Measurements from ENCODE around the gene POLR1H. TPM values are rescaled to one million over a fixed set of nuclear protein-coding genes. Genes with fewer than 3 reads are reported as not detected.

The POLR1H gene
- total RNA-seq, 2 donors from 2014 or later = 7.6 to 18.7 TPM

DNA sequence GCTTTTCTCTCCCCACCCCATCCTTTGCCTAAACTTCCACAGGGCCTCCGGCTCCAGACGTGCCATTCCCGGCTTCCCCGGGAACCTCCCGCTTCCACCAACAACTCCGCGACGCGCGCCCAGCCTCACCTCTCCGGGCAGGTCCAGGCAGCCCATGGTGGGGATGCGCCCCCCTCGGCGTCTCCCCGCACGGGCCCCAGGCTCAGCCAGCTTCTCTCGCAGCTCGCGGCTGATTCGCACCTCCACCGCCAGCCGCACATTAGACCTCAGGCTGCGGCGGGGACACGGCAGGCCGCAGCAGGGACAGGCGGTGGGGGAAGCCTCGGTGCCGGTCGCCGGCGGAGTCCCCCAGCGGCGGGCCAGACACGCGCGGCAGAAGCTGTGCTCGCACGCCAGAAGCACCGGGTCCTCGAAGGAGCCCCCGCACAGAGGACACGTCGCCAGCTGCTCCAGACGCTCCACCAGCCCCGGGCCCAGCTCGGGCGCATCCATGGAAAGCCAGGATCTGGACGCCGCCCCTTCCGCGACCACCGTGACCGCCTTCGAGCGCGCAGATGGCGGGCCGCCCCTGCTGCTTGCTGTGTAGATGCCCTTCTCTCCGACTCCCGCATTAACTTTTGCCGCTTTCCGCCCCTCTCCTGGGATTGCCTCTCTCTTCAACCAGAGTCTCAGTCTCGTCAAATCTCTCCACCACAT is 14.2 kb downstream of the POLR1H start, which contains the start of gene RNF39:
Gene RNF39, minus strand, starts transcription at position 676 of the 696 bp plus-strand sequence. Its CDS starts 184 bp downstream, at position 492.
- peak within 1 kb of the TSS; percentile 17 to 73 (median 46) for H3K27ac ChIP-seq
- no peaks in the 10 kb centered on the region for H3K9me3 ChIP-seq
- ATAC-seq (peak; percentile 18), DNase-seq (peak in 1 of 4 donors; percentile 17)
- WGBS, 2 donors = 2 to 4% methylated on average over 28 to 63 of the region's 64 CpGs
- H3K36me3 ChIP-seq (replicated peaks in 1 of 2; ENCODE audit: insufficient read depth in 1 of 2, low read depth in 2 of 2) = no peaks in the 10 kb centered on the region
- peak; percentile 33 to 53 (median 45) for TF ChIP-seq POLR2A (IDR thresholded peaks at IDR 0.05)
- TF ChIP-seq, protein P1, sequence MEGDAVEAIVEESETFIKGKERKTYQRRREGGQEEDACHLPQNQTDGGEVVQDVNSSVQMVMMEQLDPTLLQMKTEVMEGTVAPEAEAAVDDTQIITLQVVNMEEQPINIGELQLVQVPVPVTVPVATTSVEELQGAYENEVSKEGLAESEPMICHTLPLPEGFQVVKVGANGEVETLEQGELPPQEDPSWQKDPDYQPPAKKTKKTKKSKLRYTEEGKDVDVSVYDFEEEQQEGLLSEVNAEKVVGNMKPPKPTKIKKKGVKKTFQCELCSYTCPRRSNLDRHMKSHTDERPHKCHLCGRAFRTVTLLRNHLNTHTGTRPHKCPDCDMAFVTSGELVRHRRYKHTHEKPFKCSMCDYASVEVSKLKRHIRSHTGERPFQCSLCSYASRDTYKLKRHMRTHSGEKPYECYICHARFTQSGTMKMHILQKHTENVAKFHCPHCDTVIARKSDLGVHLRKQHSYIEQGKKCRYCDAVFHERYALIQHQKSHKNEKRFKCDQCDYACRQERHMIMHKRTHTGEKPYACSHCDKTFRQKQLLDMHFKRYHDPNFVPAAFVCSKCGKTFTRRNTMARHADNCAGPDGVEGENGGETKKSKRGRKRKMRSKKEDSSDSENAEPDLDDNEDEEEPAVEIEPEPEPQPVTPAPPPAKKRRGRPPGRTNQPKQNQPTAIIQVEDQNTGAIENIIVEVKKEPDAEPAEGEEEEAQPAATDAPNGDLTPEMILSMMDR (IDR thresholded peaks at IDR 0.05) = no peak
- H3K4me3 ChIP-seq = peak within 1 kb of the TSS in 1 of 2 donors; percentile 8
- H3K27me3 ChIP-seq = peaks cover 0 to 4% of the 10 kb centered on the region in 2 donors
- intact Hi-C loops (cut with DNase I) = no loop called here
- peaks cover 26% of the 10 kb centered on the region for H3K4me1 ChIP-seq

DNA sequence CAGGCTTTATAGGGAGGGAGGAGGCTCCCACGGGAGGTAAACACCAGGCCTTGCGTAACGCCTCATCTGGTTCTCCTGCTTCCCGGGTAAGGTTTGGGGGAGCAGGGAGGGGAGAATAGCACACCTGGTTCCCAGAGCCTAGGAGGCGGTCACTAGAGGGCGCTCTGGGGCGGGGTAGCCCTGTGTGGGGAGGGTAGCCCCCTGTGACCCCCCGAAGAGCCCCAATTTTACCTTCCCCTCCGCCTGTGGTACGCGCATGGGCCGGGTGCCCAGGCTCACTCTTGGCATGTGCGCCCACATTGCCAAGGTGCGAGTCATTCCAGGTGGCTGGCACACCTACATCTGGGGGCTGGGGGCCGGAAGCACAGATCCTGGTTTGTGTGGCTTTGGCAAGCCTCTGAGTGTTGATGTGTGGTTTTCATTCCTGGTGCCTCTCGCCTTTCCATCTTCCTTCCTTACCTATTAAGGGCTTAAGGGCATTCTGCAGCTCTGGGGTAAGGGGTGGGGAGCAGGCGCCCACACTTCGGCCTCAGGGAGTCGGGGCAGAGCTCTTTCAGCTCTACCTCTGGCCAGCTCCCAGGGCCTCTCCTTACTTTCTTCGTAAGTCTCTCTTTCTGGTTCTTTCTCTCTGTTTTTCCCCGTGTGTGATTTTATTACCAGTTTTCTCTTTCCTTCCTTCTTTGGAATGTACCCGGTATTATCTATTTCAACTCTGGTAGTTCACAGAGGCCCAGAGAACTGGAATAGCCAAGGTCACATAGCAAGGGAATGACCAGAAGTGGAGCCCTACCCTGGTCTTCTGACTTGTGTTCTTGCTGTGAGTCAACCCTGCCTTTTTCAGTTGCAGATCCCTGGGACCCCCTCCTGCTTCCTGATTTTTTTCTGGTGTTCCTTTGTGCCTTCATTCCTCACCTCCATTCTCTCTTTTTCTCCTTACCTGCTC is 15.0 kb downstream of the POLR1H start:
- peak in 1 of 3 donors; percentile 1 for TF ChIP-seq POLR2A (IDR thresholded peaks at IDR 0.05)
- TF ChIP-seq, protein P1 (IDR thresholded peaks at IDR 0.05) = peak in 5 of 7 experiments; percentile 11 to 54 (median 35)
- DNase-seq = peak; percentile 63 to 86 (median 70)
- peak; percentile 85 for ATAC-seq
- no peaks in the 10 kb centered on the region for H3K36me3 ChIP-seq (replicated peaks in 1 of 2; ENCODE audit: insufficient read depth in 1 of 2, low read depth in 2 of 2)
- intact Hi-C loops (cut with DNase I) = no loop called here
- no peaks in the 10 kb centered on the region for H3K9me3 ChIP-seq
- peaks cover 0 to 4% of the 10 kb centered on the region in 2 donors for H3K27me3 ChIP-seq
- H3K27ac ChIP-seq = peak overlapping the region; percentile 6 to 73 (median 36)
- no peak overlapping the region for H3K4me3 ChIP-seq
- WGBS, 2 donors = 29 to 30% methylated on average over 16 to 20 of the region's 22 CpGs
- H3K4me1 ChIP-seq = peaks cover 26% of the 10 kb centered on the region

DNA sequence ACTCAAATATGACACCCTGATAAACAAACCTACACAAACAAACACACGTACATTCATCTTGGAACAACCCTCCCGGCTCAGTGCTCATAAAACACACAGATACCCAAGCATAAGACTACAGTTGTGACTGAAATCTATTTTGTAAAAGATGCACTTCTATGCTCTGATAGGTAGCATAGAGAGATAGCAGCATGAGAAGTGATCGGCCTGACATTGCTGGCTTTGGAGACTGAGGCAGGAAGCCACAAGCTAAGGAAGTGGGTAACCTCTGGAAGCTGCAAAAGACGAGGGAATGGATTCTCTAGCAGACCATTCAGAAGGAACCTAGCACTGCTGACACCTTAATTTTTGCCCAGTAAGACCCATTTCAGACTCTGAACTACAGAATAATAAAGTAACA is 16.2 kb downstream of the POLR1H start:
- H3K4me3 ChIP-seq = no peak overlapping the region
- peaks cover 26% of the 10 kb centered on the region for H3K4me1 ChIP-seq
- DNase-seq = no peak
- H3K27me3 ChIP-seq = peaks cover 0 to 4% of the 10 kb centered on the region in 2 donors
- no peak overlapping the region for H3K27ac ChIP-seq
- TF ChIP-seq POLR2A (IDR thresholded peaks at IDR 0.05) = no peak
- TF ChIP-seq, protein P1 (IDR thresholded peaks at IDR 0.05) = no peak
- no peaks in the 10 kb centered on the region for H3K9me3 ChIP-seq
- ATAC-seq = no peak
- intact Hi-C loops (cut with DNase I) = no loop called here
- 39 to 49% methylated on average over 4 of the region's 4 CpGs for WGBS, 2 donors
- no peaks in the 10 kb centered on the region for H3K36me3 ChIP-seq (replicated peaks in 1 of 2; ENCODE audit: insufficient read depth in 1 of 2, low read depth in 2 of 2)

DNA sequence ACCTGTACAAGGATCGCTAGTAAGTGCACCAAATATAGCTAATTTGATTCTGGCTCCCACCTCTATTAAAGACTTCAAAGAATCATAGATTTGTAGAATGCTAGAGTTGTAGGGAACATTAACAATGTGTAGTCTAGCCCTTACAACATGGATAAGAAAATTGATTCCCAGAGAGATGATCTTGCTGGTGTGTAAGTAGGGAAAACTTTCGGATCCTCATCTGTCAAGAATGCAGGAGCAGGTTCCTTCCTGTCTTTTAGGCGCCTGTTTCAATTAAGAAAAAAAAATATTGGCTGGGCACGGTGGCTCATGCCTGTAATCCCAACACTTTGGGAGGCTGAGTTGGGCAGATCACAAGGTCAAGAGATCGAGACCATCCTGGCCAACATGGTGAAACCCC is 26.8 kb downstream of the POLR1H start:
- Histone ChIP-seq H3K27me3 (no peaks in the 10 kb centered on the region), H3K27ac (no peak overlapping the region), H3K4me3 (no peak overlapping the region), H3K36me3 (replicated peaks in 1 of 2; ENCODE audit: insufficient read depth in 1 of 2, low read depth in 2 of 2) (no peaks in the 10 kb centered on the region), H3K4me1 (no peaks in the 10 kb centered on the region), H3K9me3 (no peaks in the 10 kb centered on the region)
- DNase-seq (no peak), ATAC-seq (no peak)
- 63 to 70% methylated on average over 5 of the region's 5 CpGs for WGBS, 2 donors
- intact Hi-C loops (cut with DNase I) = no loop called here
- TF ChIP-seq POLR2A (IDR thresholded peaks at IDR 0.05) = no peak
- TF ChIP-seq, protein P1 (IDR thresholded peaks at IDR 0.05) = no peak
